GM23248 (cell line): ENCODE results near the gene RPL7L1.

Experiments used
- EZH2 ChIP-seq: fragments of 200-600 bp; sonication (generic); IDR thresholded peaks from 2 replicates; pipeline ENCODE4 v1.6.1; 2018; ENCODE audit warnings: antibody characterized with exemption, mild to moderate bottlenecking; ENCODE audit not compliant: insufficient read depth, poor library complexity, severe bottlenecking
- EZH2phosphoT487 ChIP-seq: fragments of 200-600 bp; sonication (generic); IDR thresholded peaks from 2 replicates; pipeline ENCODE4 v1.6.1; 2018; ENCODE audit warnings: antibody characterized with exemption, moderate library complexity, mild to moderate bottlenecking, low read depth; ENCODE audit not compliant: insufficient read depth

- TF ChIP-seq EZH2 (no peak), EZH2phosphoT487 (no peak)
Observed at GRCh38 chr6:42904467-42904866, 25.1 kb downstream of the RPL7L1 start.
